Mucosa of gallbladder (tissue), 1 donor: ENCODE measurements around the gene PTBP1. TPM values are rescaled to one million over a fixed set of nuclear protein-coding genes. Genes with fewer than 3 reads are reported as not detected.
A peak's percentile ranks its signal among the peaks of the same experiment; 100 is the strongest.
"Not testable (repeated sequence)": the region's sequence is repeated elsewhere in the genome, so short reads cannot be mapped to it uniquely, and the experiment has no call there.

ENCODE experiments used
- DNase-seq: peaks from one replicate; pipeline ENCODE4 v3.0.0-alpha.2; 2020; ENCODE audit warnings: low spot score
- total RNA-seq: library from RNA; stranded (reverse); gene quantifications from one replicate; pipeline ENCODE4 v1.2.1, GENCODE V29; 2021
- donor health status: DM: no; HTN: no; CAD: no.

PTBP1 gene
- total RNA-seq, 1 donor from 2014 or later, result 270 TPM

DNA sequence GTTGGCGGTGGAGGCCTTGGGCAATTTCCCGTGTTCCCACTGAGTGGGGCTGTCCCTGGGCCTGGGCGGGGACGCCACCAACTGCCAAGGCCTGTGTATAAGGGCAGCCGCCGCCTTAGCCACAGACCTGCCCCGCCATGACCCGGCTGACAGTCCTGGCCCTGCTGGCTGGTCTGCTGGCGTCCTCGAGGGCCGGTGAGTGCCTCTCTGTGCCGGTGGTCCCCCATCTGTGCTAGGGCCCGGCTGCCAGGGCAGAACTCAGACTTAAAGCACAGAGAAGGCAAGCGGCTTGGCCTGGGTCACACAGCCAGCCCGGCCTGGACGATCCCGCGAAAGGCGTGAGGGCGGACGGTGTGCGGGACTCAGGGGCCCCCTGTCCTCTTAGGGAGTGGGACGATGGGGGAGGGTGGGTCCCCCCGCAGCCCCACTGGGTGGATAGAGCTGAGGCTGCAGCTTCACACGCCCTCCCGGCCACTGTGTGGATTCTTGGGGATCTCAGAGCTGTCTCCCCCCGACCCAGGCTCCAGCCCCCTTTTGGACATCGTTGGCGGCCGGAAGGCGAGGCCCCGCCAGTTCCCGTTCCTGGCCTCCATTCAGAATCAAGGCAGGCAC, 30.6 kb downstream of the PTBP1 start, which contains the start of gene AZU1:
Gene AZU1, plus strand, starts transcription at position 128 of the 612 bp plus-strand sequence. Its CDS starts 10 bp downstream, at position 138.
- no peak for DNase-seq

DNA sequence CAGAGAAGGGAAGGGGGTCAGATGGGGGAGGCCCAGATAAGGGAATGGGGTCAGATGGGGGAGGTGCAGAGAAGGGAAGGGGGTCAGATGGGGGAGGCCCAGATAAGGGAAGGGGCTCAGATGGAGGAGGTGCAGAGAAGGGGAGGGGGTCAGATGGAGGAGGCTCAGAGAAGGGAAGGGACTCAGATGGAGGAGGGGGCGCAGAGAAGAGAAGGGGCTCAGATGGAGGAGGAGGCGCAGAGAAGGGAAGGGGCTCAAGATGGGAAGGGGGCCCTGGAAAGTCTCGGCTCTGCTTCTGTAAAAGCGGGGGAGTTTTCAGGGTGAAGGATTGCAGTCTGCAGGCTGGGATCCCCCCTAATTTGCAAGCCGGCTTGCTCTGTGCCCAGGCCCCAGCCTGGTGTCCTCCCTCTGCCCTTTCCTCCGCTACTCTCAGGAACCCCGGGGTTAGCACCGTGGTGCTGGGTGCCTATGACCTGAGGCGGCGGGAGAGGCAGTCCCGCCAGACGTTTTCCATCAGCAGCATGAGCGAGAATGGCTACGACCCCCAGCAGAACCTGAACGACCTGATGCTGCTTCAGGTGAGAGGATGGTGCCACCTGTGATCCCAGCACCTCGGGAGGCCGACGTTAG, 32.0 kb downstream of the PTBP1 start:
- no peak for DNase-seq

DNA sequence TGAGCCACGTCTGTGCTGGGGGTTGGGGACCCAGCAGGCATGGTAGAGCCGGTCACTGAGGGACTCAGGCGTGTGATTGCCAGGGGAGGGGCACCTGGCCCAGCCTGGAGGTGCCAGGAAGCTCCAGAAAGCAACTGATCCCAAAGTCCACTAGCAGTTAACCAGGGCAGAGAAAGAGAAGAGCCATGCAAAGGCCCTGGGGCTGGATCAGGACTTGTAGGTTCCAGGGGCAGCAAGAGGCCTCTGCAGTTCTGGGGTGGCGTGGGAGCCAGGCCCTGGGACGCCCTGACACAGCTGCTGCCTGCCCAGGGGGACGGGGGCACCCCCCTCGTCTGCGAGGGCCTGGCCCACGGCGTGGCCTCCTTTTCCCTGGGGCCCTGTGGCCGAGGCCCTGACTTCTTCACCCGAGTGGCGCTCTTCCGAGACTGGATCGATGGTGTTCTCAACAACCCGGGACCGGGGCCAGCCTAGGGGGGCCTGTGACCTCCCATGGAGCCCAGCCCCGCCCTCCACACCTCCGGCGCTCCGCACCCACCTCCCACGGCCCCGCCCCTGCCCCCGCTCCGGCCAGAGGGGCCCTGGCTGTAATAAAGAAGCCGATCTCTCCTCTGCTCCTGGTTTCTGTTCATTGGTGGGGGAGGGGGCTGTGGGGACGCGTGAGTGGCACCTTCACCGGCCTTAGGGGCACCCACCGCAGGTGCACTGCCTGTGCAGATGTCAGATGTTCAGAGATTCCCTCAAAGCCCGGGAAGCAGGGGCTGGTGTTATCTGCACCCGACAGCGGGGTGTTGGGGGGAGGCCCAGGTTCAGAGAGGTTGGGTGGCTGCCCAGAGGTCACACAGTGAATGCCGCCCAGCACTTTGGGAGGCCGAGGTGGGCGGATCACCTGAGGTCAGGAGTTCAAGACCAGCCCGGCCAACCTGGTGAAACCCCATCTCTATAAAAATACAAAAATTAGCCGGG, 34.4 kb downstream of the PTBP1 start:
- no peak for DNase-seq

DNA sequence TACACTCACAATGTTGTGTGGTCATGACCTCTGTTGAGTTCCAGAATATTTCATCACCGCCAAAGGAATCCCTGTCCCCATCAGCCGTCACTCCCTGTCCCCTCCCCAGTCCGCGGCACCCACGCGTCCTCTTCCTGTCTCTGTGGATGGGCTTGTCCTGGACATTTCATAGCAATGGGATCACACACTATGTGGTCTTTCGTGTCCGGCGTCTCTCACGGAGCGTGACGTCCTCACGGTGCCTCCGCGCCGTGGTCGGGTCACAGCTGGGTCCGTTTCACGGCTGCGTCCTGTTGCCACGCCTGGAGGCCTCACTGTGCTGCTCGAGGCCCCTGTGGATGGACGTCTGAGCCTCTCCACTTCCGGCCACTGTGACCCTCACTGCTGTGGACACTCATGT, 37.0 kb downstream of the PTBP1 start:
- no peak for DNase-seq

DNA sequence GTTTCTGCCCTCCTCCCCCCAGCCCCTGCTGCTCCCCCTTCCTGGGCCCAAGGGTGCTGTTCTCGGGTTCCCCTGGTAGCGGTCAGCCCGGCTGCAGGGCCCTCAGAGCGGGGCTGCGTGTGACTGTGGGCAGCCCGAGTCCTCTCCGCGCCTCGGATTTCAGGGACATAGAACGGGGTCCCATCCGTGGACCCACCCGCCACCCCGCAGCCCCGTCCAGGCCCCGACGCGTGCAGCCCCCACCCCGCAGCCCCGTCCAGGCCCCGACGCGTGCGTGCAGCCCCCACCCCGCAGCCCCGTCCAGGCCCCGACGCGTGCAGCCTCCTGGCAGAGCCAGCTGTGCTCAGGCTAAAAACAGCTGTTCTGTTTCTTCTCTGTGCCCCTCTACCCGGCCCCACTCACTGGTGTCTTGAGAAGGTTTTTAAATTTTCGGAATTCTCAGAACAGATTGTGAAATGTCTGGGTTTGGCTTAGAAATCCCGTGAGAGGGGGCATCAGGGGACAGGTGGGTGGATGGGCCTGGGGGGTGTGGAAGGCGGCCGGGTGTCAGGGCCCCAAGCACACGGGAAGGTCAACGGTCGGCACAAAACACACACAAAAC, 38.1 kb downstream of the PTBP1 start:
- DNase-seq, result no peak

DNA sequence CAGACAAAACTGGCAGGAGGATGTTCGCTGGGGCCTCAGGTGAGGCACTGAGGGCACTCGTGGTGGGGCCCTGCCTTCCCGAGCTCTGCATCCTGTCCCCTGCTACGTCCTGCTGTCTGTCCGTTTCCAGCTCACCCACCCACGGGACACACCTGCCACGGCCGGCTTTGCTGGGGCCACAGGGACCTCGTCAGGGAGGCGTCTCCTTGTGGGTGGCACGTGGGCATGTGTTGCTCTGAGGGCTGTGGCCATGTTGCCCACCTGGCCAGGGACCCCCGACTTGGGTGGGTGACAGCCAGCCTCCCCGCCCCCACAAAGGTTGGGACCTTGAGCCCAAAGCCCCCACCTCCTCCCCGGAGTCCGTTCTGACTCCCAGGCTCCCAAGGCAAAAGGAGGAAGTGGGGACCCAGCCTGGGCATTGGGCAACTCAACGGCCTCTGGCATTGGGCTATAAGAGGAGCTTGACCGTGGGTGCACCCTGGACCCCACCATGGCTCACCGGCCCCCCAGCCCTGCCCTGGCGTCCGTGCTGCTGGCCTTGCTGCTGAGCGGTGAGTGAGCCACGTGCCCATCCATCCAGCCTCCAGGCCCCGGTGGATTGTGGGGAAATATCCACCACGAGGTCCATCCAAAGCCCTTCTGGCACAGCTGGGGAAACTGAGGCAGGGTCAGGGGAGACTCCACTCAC, 43.4 kb downstream of the PTBP1 start, which contains the start of gene PRTN3:
Gene PRTN3, plus strand, starts transcription at position 481 of the 688 bp plus-strand sequence. Its CDS starts 10 bp downstream, at position 491.
- DNase-seq, result no peak

DNA sequence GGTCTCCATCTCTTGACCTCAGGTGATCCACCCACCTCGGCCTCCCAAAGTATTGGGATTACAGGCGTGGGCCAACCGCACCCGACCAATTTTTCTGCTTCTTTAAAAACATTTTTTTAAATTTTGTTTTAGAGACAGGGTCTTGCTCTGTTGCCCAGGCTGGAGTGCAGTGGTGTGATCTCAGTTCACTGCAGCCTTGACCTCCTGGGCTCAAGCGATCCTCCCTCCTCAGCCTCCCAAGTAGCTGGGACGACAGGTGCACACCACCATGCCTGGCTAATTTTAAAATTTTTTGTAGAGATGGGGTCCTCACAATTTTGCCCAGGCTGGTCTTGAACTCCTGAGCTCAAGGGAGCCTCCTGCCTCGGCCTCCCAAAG, 45.5 kb downstream of the PTBP1 start:
- not testable (repeated sequence) for DNase-seq

DNA sequence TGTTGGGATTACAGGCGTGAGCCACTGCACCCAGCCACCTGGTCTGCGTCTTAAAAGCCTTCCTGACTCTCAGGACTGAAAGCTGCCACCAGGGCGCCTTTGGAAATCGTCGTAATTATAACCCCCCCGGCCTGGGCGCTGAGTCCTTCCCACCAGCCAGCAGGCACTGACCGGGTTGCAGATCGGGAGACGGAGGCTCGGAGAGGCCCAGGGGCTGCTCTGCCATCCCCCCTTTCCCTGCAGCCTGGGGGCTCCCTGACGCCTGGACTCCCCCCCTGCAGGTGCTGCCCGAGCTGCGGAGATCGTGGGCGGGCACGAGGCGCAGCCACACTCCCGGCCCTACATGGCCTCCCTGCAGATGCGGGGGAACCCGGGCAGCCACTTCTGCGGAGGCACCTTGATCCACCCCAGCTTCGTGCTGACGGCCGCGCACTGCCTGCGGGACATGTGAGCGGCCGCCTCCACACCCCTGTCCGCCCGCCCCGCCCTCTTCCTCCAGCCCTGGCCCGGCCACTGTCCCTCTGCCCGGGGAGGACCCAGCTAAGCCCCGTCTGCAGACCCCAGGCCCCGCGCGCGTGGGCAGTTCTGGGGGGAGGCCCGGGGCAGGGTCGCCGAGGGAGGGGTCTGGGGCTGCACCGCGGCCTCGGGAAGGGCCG, 46.1 kb downstream of the PTBP1 start:
- DNase-seq, result no peak

DNA sequence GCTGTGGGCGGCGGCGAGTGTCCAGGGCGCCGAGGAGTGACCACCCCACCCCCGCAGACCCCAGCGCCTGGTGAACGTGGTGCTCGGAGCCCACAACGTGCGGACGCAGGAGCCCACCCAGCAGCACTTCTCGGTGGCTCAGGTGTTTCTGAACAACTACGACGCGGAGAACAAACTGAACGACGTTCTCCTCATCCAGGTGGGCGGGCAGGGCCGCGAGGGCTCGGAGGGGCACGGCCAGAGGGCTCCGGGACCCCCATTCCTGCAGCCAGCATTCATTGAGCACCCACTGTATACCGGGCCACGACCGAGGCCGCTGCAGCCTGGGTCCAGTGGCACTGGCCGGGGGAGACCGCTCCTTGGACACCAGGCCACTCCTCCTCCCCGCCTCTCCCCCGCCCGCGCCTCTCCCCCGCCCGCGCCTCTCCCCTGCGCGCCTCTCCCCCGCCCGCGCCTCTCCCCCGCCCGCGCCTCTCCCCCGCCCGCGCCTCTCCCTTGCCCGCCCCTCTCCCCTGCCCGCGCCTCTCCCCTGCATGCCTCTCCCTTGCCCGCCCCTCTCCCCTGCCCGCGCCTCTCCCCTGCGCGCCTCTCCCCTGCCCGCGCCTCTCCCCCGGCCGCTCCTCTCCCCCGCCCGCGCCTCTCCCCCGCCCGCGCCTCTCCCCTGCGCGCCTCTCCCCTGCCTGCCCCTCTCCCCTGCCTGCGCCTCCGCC, 46.7 kb downstream of the PTBP1 start:
- no peak for DNase-seq

DNA sequence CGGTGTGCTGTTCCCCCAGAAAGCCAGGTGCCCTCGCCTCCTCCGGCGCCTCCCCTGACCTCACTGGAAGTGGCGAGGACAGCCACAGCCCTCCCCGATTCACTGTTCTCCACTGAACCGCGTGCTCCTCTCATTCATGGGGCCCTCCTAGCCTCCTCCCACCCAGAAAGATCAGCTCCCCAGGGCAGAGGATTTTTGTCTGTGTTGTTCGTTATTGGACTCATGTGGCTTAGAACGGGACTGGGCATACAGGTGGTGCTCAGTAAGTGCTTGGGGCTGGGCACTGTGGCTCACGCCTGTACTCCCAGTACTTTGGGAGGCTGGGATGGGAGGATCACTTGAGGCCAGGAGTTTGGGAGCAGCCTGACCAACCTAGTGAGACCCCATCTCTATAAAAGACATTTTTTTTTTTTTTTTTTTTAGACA, 47.3 kb downstream of the PTBP1 start:
- no peak for DNase-seq

DNA sequence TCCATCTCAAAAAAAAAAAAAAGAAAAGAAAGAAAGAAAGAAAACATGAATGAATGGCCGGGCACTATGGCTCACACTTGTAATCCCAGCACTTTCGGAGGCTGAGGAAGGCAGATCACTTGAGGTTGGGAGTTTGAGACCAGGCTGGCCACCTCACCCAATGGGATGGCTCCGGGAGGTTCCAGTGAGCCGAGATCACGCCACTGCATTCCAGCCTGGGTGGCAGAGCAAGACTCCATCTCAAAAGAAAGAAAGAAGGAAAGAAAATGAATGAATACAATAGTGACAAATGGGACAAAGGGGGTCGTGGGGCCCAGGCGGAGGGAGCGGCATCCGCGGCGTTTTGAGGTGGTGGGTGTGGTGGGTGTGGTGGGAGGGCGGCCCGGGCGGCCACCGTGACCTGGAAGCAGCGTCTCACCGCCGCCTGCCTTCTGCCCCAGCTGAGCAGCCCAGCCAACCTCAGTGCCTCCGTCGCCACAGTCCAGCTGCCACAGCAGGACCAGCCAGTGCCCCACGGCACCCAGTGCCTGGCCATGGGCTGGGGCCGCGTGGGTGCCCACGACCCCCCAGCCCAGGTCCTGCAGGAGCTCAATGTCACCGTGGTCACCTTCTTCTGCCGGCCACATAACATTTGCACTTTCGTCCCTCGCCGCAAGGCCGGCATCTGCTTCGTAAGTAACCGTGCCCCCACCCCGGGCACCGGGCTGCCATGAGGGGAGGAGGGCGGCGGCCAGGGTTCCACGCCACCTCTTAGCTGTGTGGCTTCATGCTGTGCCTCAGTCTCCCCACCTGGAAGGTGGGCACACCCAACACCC, 48.7 kb downstream of the PTBP1 start:
- no peak for DNase-seq

DNA sequence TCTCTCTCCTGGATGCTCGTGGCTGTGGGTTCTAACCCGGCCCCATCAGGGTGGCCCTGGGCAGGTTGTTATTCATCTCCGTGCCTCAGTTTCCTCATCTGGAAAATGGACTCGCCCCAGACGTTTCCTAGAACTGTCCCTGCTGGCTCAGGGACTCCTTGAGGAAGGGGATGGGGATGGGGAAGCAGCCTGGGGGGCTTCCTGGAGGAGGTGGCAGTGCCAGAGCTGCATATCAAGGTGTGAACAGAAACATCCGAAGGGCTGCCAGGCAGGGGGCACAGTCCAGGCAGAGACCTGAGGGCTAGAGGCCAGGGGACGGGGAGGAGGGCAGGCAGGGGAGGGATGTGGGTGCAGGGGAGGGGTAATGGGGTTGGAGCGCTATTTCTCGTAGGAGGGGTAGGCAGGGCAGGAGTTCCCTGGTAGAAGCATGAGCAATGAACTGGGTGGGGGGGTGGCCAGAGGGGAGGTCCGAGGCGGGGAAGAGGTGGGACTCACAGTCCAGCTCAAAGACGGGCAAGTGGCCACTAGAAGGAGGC, 51.2 kb downstream of the PTBP1 start:
- DNase-seq, result no peak

DNA sequence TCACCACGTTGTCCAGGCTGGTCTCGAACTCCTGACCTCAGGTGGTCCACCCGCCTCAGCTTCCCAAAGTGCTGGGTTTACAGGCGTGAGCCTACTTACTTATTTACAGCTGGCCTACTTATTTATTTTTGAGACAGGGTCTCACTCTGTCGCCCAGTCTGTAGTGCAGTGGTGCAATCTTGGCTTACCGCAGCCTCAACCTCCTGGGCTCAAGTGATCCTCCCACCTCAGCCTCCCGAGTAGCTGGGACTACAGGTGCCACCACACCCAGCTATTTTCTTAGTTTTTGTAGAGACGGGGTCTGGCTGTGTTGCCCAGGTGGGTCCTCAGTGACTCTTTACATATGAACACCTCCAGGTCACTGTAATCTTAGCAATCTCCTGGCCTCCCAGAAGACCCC, 51.9 kb downstream of the PTBP1 start:
- not testable (repeated sequence) for DNase-seq

DNA sequence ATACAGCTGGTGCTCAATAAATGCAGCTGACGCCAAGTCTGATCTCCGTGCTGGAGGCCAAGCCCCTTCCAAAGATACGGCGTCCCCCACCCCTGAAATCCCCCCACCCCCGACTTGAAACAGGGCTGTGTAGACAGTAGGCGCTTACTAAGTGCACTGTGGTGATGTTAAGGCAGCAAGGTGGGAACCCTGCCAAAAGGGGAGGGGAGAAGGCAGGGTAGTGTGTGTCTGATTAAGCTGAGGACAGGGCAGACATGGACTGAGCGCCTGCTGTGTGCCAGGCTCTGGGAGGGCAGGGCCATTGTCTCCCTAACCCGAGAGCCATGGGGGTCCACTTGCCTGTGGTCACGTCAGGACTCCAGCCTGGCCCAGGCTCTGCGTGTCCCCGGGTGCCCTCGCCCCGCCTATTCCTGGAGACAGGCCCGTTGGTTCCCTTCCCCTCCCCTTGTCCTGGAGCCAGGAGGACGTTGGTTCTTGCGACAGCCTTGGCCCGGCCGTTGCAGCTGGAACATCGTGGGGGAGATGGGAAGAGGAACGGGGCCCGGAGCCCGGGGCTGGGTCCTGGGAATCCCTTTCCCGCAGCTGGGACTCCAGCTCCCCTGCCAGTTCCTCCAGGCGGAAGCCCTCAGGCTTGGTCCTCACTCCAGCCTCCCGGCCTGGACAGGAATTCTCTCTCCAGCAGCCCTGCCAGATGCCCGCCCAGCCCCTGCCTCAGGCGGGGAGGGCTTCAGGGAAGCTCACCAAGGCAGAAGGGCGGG, 53.1 kb downstream of the PTBP1 start:
- peak; percentile 83 for DNase-seq

DNA sequence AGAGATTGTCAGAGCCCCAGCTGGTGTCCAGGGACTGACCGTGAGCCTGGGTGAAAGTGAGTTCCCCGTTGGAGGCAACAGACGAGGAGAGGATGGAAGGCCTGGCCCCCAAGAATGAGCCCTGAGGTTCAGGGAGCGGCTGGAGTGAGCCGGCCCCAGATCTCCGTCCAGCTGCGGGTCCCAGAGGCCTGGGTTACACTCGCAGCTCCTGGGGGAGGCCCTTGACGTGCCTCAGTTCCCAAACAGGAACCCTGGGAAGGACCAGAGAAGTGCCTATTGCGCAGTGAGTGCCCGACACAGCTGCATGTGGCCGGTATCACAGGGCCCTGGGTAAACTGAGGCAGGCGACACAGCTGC, 53.7 kb downstream of the PTBP1 start:
- DNase-seq, result no peak

DNA sequence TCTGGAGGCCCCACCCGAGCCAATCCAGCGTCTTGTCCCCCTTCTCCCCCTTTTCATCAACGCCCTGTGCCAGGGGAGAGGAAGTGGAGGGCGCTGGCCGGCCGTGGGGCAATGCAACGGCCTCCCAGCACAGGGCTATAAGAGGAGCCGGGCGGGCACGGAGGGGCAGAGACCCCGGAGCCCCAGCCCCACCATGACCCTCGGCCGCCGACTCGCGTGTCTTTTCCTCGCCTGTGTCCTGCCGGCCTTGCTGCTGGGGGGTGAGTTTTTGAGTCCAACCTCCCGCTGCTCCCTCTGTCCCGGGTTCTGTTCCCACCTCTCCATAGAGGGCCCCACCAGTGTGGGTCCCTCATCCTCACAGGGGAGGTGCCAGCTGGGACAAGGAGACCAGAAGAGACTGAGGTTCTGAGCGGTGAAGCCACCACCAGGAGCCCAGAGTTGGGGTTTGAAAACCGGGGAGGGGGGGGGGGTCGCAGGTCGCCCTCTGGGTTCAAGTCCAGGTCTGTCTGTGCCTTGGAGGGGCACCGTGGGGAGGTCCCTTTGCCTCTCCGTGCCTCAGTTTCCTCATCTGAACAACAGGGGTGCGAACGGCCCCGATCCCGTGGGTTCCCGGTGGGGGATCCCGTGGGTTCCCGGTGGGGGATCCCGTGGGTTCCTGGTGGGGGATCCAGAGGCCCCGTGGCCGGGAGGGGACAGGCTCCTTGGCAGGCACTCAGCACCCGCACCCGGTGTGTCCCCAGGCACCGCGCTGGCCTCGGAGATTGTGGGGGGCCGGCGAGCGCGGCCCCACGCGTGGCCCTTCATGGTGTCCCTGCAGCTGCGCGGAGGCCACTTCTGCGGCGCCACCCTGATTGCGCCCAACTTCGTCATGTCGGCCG, 55.1 kb downstream of the PTBP1 start, which contains the start of gene ELANE:
Gene ELANE, plus strand, starts transcription at position 168 of the 878 bp plus-strand sequence. Its CDS starts 26 bp downstream, at position 194.
- no peak for DNase-seq

DNA sequence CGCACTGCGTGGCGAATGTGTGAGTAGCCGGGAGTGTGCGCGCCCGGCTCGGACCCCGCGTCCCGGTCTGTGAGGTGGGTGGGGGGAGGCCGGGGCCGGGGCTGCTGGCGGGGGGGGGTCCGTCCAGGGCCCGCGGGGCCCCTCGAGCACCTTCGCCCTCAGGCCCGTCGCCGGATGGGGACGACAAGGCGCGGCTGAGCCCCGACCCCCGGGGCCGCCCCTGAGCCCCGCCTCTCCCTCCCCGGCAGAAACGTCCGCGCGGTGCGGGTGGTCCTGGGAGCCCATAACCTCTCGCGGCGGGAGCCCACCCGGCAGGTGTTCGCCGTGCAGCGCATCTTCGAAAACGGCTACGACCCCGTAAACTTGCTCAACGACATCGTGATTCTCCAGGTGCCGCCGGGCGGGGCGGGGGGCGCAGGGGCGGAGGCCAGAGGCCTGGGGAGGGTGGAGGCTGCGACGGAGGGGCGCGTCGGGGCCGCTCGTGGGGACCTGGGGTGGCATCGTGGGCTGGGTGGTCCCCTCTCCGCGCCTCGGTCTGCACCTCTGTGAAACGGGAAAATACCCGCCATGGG, 55.8 kb downstream of the PTBP1 start:
- DNase-seq, result no peak
